ENCODE measurements around the gene GJB5. TPM values are rescaled to one million over a fixed set of nuclear protein-coding genes. Genes with fewer than 3 reads are reported as not detected.

Gene GJB5
- total RNA-seq, 1 donor from 2014 or later = not detected

- no peak overlapping the region for H3K4me3 Mint-ChIP-seq (ENCODE audit: unreplicated experiment)
- H3K27me3 Mint-ChIP-seq (ENCODE audit: unreplicated experiment) = no peaks in the 10 kb centered on the region
- no peaks in the 10 kb centered on the region for H3K36me3 Mint-ChIP-seq (ENCODE audit: low read depth, unreplicated experiment)
- TF ChIP-seq CTCF (IDR thresholded peaks at IDR 0.05; ENCODE audit: unreplicated experiment) = no peak
- no peaks in the 10 kb centered on the region for H3K9me3 Mint-ChIP-seq (ENCODE audit: unreplicated experiment)
- no peak for DNase-seq (ENCODE audit: low spot score)
- H3K4me1 Mint-ChIP-seq (ENCODE audit: unreplicated experiment) = peaks cover 3% of the 10 kb centered on the region
- H3K27ac Mint-ChIP-seq (ENCODE audit: unreplicated experiment) = no peak overlapping the region
These were observed 51.5 kb downstream of the GJB5 start for GRCh38 chr1:34806396-34806795.

Other genes with a start within 250 kb of the GJB5 start
- gene GJB4, start 4.7 kb downstream of the GJB5 start, total RNA-seq (ENCODE audit: unreplicated experiment) = not detected
- 9.6 TPM for gene GJB3, start 26.2 kb downstream of the GJB5 start, total RNA-seq (ENCODE audit: unreplicated experiment)
- gene GJA4, start 38.0 kb downstream of the GJB5 start, total RNA-seq (ENCODE audit: unreplicated experiment) = 347 TPM
- 84.4 TPM for gene SMIM12, start 104.7 kb downstream of the GJB5 start, total RNA-seq (ENCODE audit: unreplicated experiment)
- gene DLGAP3, start 174.6 kb downstream of the GJB5 start, total RNA-seq (ENCODE audit: unreplicated experiment) = 9.1 TPM
- gene TMEM35B, start 230.3 kb downstream of the GJB5 start, total RNA-seq (ENCODE audit: unreplicated experiment) = 18.9 TPM

Measured in endothelial cell (in vitro differentiated cells).